H1 (cell line): ENCODE results near the gene TNRC6C. TPM values are rescaled to one million over a fixed set of nuclear protein-coding genes. Genes with fewer than 3 reads are reported as not detected.

Experiments used
- CTCF ChIA-PET: fragments of 300-600 bp; sonication (Branson Sonifier 250); formaldehyde crosslinking; loops from one replicate; lab custom pipeline; 2021; ENCODE audit not compliant: partially characterized antibody; lab: Charles Lee
- POLR2A ChIA-PET: fragments of 300-600 bp; sonication (Branson Sonifier 250); formaldehyde crosslinking; loops from one replicate; lab custom pipeline; 2021; ENCODE audit warnings: inconsistent platforms; ENCODE audit not compliant: partially characterized antibody; lab: Charles Lee
- DNase-seq, 2 experiments: peaks; one replicate each; pipeline versions ENCODE4 v3.0.0 to v3.0.0-alpha.2; 2010 to 2022; ENCODE audit warnings: low spot score in 2 of 2, low read depth in 1 of 2, mixed read lengths in 1 of 2
- FAIRE-seq: peaks from 2 replicates; lab custom pipeline; 2011; peaks lifted over from hg19 to GRCh38; lab: Jason Lieb, UNC
- H2AFZ ChIP-seq: 2 replicates; pipeline ENCODE4 v1.8.1; 2012; ENCODE audit warnings: low read length, inconsistent platforms
- H2AK5ac ChIP-seq: 2 replicates; pipeline ENCODE4 v1.6.1; 2013; ENCODE audit warnings: low read depth, low read length
- H2BK120ac ChIP-seq: replicated peaks from 2 replicates; pipeline ENCODE3; 2013; ENCODE audit warnings: low read depth, low read length, inconsistent platforms
- H2BK12ac ChIP-seq: 2 replicates; pipeline ENCODE4 v1.6.1; 2013; ENCODE audit warnings: low read depth, low read length
- H2BK15ac ChIP-seq: 2 replicates; pipeline ENCODE4 v1.6.1; 2013; ENCODE audit warnings: low read length
- H2BK20ac ChIP-seq: 2 replicates; pipeline ENCODE4 v1.6.1; 2013; ENCODE audit warnings: low read length
- H2BK5ac ChIP-seq: 2 replicates; pipeline ENCODE4 v1.6.1; 2013; ENCODE audit warnings: low read depth, low read length
- H3K14ac ChIP-seq: 2 replicates; pipeline ENCODE4 v1.6.1; 2013; ENCODE audit warnings: inconsistent platforms; ENCODE audit not compliant: insufficient read length
- H3K18ac ChIP-seq: 2 replicates; pipeline ENCODE4 v1.6.1; 2013; ENCODE audit warnings: low read length; ENCODE audit errors: extremely low read depth
- H3K23ac ChIP-seq: 2 replicates; pipeline ENCODE4 v1.6.1; 2013; ENCODE audit warnings: inconsistent platforms; ENCODE audit not compliant: insufficient read length
- H3K23me2 ChIP-seq: 2 replicates; pipeline ENCODE4 v1.6.1; 2013; ENCODE audit warnings: low read depth, low read length
- H3K27ac ChIP-seq: 2 replicates; pipeline ENCODE4 v1.6.1; 2011; ENCODE audit warnings: low read depth, low read length, inconsistent platforms
- H3K27me3 ChIP-seq, 4 experiments: replicated peaks in 1 of 4; 1 replicate in 1 of 4; 2 replicates in 3 of 4; pipeline versions ENCODE4 v1.6.1 to v1.8.1; 2011 to 2013; ENCODE audit warnings: low read length in 3 of 4, mild to moderate bottlenecking in 3 of 4, inconsistent platforms in 2 of 4, mixed read lengths in 2 of 4, moderate library complexity in 1 of 4; ENCODE audit not compliant: control insufficient read depth in 3 of 4, insufficient read depth in 3 of 4; ENCODE audit errors: extremely low read depth in 1 of 4
- H3K36me3 ChIP-seq, 4 experiments: 2 replicates each; pipeline versions ENCODE4 v1.6.1 to v1.8.1; 2011 to 2013; ENCODE audit warnings: mild to moderate bottlenecking in 4 of 4, low read length in 3 of 4, moderate library complexity in 2 of 4, control low read depth in 1 of 4, inconsistent platforms in 1 of 4; ENCODE audit not compliant: insufficient read depth in 4 of 4, control insufficient read depth in 2 of 4
- H3K4ac ChIP-seq: replicated peaks from 2 replicates; pipeline ENCODE3; 2013; ENCODE audit warnings: low read length, low read depth, mixed read lengths, inconsistent platforms; ENCODE audit not compliant: insufficient read length
- H3K4me1 ChIP-seq, 4 experiments: replicated peaks in 1 of 4; 1 replicate in 1 of 4; 2 replicates in 3 of 4; pipeline versions ENCODE4 v1.6.1 to v1.8.1; 2011 to 2013; ENCODE audit warnings: low read length in 3 of 4, inconsistent platforms in 2 of 4, mixed read lengths in 1 of 4; ENCODE audit not compliant: insufficient read depth in 4 of 4, control insufficient read depth in 3 of 4
- H3K4me2 ChIP-seq, 2 experiments: 2 replicates each; pipeline versions ENCODE4 v1.6.1 to v1.8.1; 2011 to 2013; ENCODE audit warnings: low read depth in 2 of 2, low read length in 2 of 2, control low read depth in 1 of 2, inconsistent platforms in 1 of 2, mild to moderate bottlenecking in 1 of 2; ENCODE audit not compliant: insufficient read depth in 1 of 2
- H3K4me3 ChIP-seq, 4 experiments: fragments of 200-600, 300-600 bp in 1 of 4; sonication (generic), shearing (Covaris generic), sonication (Bioruptor Twin) in 1 of 4; 2 replicates each; pipeline versions ENCODE4 v1.5.1 to v1.8.1; 2011 to 2016; ENCODE audit warnings: low read length in 4 of 4, low read depth in 3 of 4, control low read depth in 2 of 4, inconsistent platforms in 2 of 4, mild to moderate bottlenecking in 2 of 4, mixed read lengths in 1 of 4, moderate library complexity in 1 of 4; ENCODE audit not compliant: insufficient read depth in 2 of 4; ENCODE audit errors: extremely low read depth in 1 of 4
- H3K56ac ChIP-seq: replicated peaks from 2 replicates; pipeline ENCODE3; 2013; ENCODE audit warnings: low read depth, mild to moderate bottlenecking, mixed read lengths, low read length, inconsistent platforms; ENCODE audit not compliant: insufficient read length
- H3K79me1 ChIP-seq: 2 replicates; pipeline ENCODE4 v1.6.1; 2013; ENCODE audit warnings: low read depth, low read length, control low read depth
- H3K79me2 ChIP-seq, 2 experiments: 2 replicates each; pipeline versions ENCODE4 v1.6.1 to v1.8.1; 2012 to 2013; ENCODE audit warnings: low read length in 2 of 2, mild to moderate bottlenecking in 2 of 2, inconsistent platforms in 1 of 2; ENCODE audit not compliant: insufficient read depth in 2 of 2, control insufficient read depth in 1 of 2
- H3K9ac ChIP-seq, 4 experiments: replicated peaks in 1 of 4; 1 replicate in 1 of 4; 2 replicates in 3 of 4; pipeline versions ENCODE4 v1.6.1 to v1.8.1; 2011 to 2013; ENCODE audit warnings: low read depth in 3 of 4, low read length in 3 of 4, control low read depth in 2 of 4, mild to moderate bottlenecking in 2 of 4, moderate library complexity in 2 of 4, inconsistent platforms in 1 of 4; ENCODE audit errors: extremely low read depth in 1 of 4
- H3K9me3 ChIP-seq, 2 experiments: 2 replicates each; pipeline versions ENCODE4 v1.6.1 to v1.8.1; 2012 to 2013; ENCODE audit warnings: mild to moderate bottlenecking in 2 of 2, moderate library complexity in 2 of 2, control low read depth in 1 of 2, inconsistent platforms in 1 of 2, low read depth in 1 of 2, low read length in 1 of 2, mixed read lengths in 1 of 2; ENCODE audit not compliant: insufficient read depth in 2 of 2
- H4K20me1 ChIP-seq, 2 experiments: replicated peaks in 1 of 2; 2 replicates each; pipeline versions ENCODE3 to v1.8.1; 2011 to 2013; ENCODE audit warnings: inconsistent platforms in 2 of 2, low read length in 2 of 2, mild to moderate bottlenecking in 1 of 2; ENCODE audit not compliant: insufficient read depth in 2 of 2, control insufficient read depth in 1 of 2
- H4K5ac ChIP-seq: 2 replicates; pipeline ENCODE4 v1.6.1; 2013; ENCODE audit warnings: low read length, low read depth, mixed read lengths, inconsistent platforms; ENCODE audit not compliant: insufficient read length
- H4K8ac ChIP-seq: 2 replicates; pipeline ENCODE4 v1.8.0; 2013; ENCODE audit warnings: mild to moderate bottlenecking, moderate library complexity, low read length, inconsistent platforms; ENCODE audit not compliant: insufficient read depth; ENCODE audit errors: extremely low read depth
- H4K91ac ChIP-seq: replicated peaks from 2 replicates; pipeline ENCODE3; 2013; ENCODE audit warnings: low read length, mixed read lengths, inconsistent platforms; ENCODE audit not compliant: insufficient read length
- CTBP2 ChIP-seq: IDR thresholded peaks from 2 replicates; pipeline ENCODE4 v1.7.0; 2011; ENCODE audit warnings: borderline replicate concordance, mild to moderate bottlenecking, moderate library complexity, mixed read lengths, low read length; ENCODE audit not compliant: insufficient read depth, insufficient read length
- MAX ChIP-seq: IDR thresholded peaks from 2 replicates; pipeline ENCODE4 v1.6.1; 2012; ENCODE audit warnings: inconsistent platforms
- WGBS, 2 experiments: shearing (Covaris generic) in 1 of 2; methylation state at CpG; one replicate each; pipeline versions ENCODE4 v1.1.6 to v1.1.7; 2013 to 2015; ENCODE audit warnings: low lambda C conversion rate in 2 of 2, mixed read lengths in 2 of 2, inconsistent platforms in 1 of 2, low coverage in 1 of 2, missing lambda C conversion rate in 1 of 2; ENCODE audit not compliant: insufficient replicate concordance in 2 of 2, insufficient coverage in 1 of 2, insufficient read length in 1 of 2; ENCODE audit errors: extremely low coverage in 1 of 2, missing lambda C conversion rate in 1 of 2; 5-methylcytosine and 5-hydroxymethylcytosine counted together
- polyA plus RNA-seq, 7 experiments: library from polyadenylated mRNA; depleted of rRNA in 3 of 7; stranded (reverse) in 5 of 7; unstranded in 2 of 7; fragments of >200 nt in 5 of 7; fragments of 200-250 nt in 2 of 7; gene quantifications; 1 replicate in 5 of 7; 2 replicates in 1 of 7; 4 replicates in 1 of 7; pipeline versions ENCODE4 v1.2.1 to v1.2.3, GENCODE V29; 2011 to 2013; ENCODE audit warnings: missing spikeins in 2 of 7, mixed read lengths in 2 of 7
- total RNA-seq: library from RNA; stranded (reverse); fragmentation: NEBNext Ultra II Directional; extraction: Animal tissue kit (Norgen Biotek cat#: 25700); gene quantifications from 2 replicates; pipeline ENCODE4 v1.2.1, GENCODE V29; 2021

The TNRC6C gene
- total and polyA plus RNA-seq, 2 of the 8 experiments (the other 6 are each of a cell fraction or from before 2014, with no cell fraction given) = 2.8 to 28.9 TPM

GRCh38 chr17:78106211-78106610 lies 147.7 kb downstream of the TNRC6C start:
- Histone ChIP-seq H3K9ac (no peak overlapping the region), H4K8ac (no peak overlapping the region), H3K14ac (no peak overlapping the region), H3K4me3 (no peak overlapping the region), H3K4me2 (no peak overlapping the region), H2BK5ac (no peak overlapping the region), H2AK5ac (no peak overlapping the region), H4K20me1 (peaks cover under 1 to 2% of the 10 kb centered on the region in 2 experiments), H3K36me3 (peaks cover 2 to 36% (median 26%) of the 10 kb centered on the region in 4 experiments; a peak in 6 of 8 replicates), H2BK12ac (no peak overlapping the region), H3K9me3 (peaks cover 0 to under 1% of the 10 kb centered on the region in 2 experiments; a peak in 1 of 4 replicates), H3K4ac (no peak overlapping the region), H3K79me1 (no peaks in the 10 kb centered on the region), H2AFZ (no peak overlapping the region), H4K5ac (no peak overlapping the region), H3K27ac (no peak overlapping the region), H2BK20ac (no peak overlapping the region), H2BK120ac (no peak overlapping the region), H3K56ac (no peak overlapping the region), H3K18ac (no peak overlapping the region), H3K27me3 (no peaks in the 10 kb centered on the region), H2BK15ac (no peak overlapping the region), H3K79me2 (no peaks in the 10 kb centered on the region), H4K91ac (no peak overlapping the region), H3K23ac (no peak overlapping the region), H3K23me2 (no peaks in the 10 kb centered on the region), H3K4me1 (no peaks in the 10 kb centered on the region)
- FAIRE-seq (no peak), DNase-seq (no peak)
- WGBS, 2 experiments = 95% methylated on average over 15 of the region's 15 CpGs; no CpG with 5 or more reads in 1 of the 2 experiments
- POLR2A ChIA-PET = interaction anchor here (0.7 to 0.9 kb wide), 2 partner anchors 68 to 70 kb away, joined by 4 read pairs; no protein-coding TSS in a partner anchor
- CTCF ChIA-PET = interaction anchor here (0.6 to 2.5 kb wide), 4 partner anchors 9 to 161 kb away, joined by 3 to 9 read pairs (median 6); no protein-coding TSS in a partner anchor
- TF ChIP-seq CTBP2 = no peak
- TF ChIP-seq MAX = no peak
